ENCODE results near the gene CCDC24.

DNA sequence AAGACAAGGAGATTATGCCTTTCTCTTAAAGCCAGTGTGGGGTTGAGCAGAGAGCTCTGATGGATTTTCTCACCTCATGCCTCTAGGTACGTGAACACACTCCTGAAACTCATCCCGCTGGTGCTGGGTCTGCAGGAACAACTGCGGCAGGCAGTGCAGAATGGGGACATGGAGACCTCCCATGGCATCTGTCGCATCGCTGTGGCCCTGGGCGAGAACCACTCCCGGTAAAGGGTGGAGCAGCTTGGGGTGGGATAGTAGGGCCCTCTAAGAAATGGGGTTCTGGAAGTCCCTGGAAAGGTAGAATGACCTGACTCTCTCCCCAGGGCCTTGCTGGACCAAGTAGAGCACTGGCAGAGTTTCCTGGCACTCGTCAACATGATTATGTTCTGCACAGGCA is 35.2 kb upstream of the CCDC24 start:
- TF ChIP-seq YY1 (IDR thresholded peaks at IDR 0.05; ENCODE audit: low read depth) (no peak), RAD21 (IDR thresholded peaks at IDR 0.05; ENCODE audit: low read depth) (no peak), ZBTB7A (IDR thresholded peaks at IDR 0.05; ENCODE audit: low read depth) (no peak), NFIC (IDR thresholded peaks at IDR 0.05) (no peak), FOXM1 (IDR thresholded peaks at IDR 0.05; ENCODE audit: borderline replicate concordance, low read depth) (no peak), EGR1 (IDR thresholded peaks at IDR 0.05) (no peak), TEAD4 (IDR thresholded peaks at IDR 0.05) (no peak), EP300 (IDR thresholded peaks at IDR 0.05; ENCODE audit: borderline replicate concordance) (no peak), CREB1 (IDR thresholded peaks at IDR 0.05; ENCODE audit: low read depth) (no peak), TAF1 (IDR thresholded peaks at IDR 0.05; ENCODE audit: low read depth) (no peak), CEBPB (IDR thresholded peaks at IDR 0.05) (no peak)
- TF ChIP-seq, protein P1, sequence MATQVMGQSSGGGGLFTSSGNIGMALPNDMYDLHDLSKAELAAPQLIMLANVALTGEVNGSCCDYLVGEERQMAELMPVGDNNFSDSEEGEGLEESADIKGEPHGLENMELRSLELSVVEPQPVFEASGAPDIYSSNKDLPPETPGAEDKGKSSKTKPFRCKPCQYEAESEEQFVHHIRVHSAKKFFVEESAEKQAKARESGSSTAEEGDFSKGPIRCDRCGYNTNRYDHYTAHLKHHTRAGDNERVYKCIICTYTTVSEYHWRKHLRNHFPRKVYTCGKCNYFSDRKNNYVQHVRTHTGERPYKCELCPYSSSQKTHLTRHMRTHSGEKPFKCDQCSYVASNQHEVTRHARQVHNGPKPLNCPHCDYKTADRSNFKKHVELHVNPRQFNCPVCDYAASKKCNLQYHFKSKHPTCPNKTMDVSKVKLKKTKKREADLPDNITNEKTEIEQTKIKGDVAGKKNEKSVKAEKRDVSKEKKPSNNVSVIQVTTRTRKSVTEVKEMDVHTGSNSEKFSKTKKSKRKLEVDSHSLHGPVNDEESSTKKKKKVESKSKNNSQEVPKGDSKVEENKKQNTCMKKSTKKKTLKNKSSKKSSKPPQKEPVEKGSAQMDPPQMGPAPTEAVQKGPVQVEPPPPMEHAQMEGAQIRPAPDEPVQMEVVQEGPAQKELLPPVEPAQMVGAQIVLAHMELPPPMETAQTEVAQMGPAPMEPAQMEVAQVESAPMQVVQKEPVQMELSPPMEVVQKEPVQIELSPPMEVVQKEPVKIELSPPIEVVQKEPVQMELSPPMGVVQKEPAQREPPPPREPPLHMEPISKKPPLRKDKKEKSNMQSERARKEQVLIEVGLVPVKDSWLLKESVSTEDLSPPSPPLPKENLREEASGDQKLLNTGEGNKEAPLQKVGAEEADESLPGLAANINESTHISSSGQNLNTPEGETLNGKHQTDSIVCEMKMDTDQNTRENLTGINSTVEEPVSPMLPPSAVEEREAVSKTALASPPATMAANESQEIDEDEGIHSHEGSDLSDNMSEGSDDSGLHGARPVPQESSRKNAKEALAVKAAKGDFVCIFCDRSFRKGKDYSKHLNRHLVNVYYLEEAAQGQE (IDR thresholded peaks at IDR 0.05; ENCODE audit: low read depth), result no peak
- TF ChIP-seq, protein P2, sequence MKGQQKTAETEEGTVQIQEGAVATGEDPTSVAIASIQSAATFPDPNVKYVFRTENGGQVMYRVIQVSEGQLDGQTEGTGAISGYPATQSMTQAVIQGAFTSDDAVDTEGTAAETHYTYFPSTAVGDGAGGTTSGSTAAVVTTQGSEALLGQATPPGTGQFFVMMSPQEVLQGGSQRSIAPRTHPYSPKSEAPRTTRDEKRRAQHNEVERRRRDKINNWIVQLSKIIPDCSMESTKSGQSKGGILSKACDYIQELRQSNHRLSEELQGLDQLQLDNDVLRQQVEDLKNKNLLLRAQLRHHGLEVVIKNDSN (IDR thresholded peaks at IDR 0.05), result no peak
- TF ChIP-seq, protein P3, sequence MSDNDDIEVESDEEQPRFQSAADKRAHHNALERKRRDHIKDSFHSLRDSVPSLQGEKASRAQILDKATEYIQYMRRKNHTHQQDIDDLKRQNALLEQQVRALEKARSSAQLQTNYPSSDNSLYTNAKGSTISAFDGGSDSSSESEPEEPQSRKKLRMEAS (IDR thresholded peaks at IDR 0.05), result no peak
